ENCODE data around the gene RNF217.
"Not testable (repeated sequence)": the region's sequence is repeated elsewhere in the genome, so short reads cannot be mapped to it uniquely, and the experiment has no call there.

RNF217 gene

GRCh38 chr6:124961777-124962638, at the start of gene RNF217:
TSS of gene RNF217 (plus strand) at chr6:124962437. CDS start at chr6:124962545, 108 bp downstream.
- DNase-seq: no peak

GRCh38 chr6:124913056-124913455, 49.2 kb upstream of the RNF217 start:
- no peak for DNase-seq

DNA sequence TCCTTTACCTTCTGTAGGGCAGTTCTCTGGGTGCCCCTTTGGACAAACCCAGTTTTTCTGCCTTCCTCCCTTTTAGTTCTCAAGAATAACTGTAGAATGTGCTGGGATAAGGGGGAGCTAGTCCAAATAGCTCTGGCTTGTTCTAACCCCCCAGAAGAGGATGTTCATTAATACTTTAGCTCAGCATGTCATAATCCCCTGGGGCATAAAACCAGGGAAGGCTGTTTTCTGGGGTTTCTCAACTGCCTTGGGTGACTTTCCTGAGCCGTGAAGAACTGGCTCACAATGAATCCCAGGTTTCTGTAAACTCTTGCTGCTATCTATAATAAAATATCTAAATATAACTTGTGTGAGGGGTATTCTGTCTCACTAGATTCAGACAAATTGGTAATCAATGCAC, 44.5 kb upstream of the RNF217 start:
- no peak for DNase-seq

GRCh38 chr6:124919703-124920102, 42.5 kb upstream of the RNF217 start:
- DNase-seq: not testable (repeated sequence)

GRCh38 chr6:124924333-124924759, 37.9 kb upstream of the RNF217 start:
- DNase-seq: no peak

GRCh38 chr6:124926435-124926834, 35.8 kb upstream of the RNF217 start:
- no peak for DNase-seq

- DNase-seq: no peak
Observed at GRCh38 chr6:124927806-124928205, 34.4 kb upstream of the RNF217 start.

GRCh38 chr6:124928851-124929250, 33.4 kb upstream of the RNF217 start:
- DNase-seq: no peak

DNA sequence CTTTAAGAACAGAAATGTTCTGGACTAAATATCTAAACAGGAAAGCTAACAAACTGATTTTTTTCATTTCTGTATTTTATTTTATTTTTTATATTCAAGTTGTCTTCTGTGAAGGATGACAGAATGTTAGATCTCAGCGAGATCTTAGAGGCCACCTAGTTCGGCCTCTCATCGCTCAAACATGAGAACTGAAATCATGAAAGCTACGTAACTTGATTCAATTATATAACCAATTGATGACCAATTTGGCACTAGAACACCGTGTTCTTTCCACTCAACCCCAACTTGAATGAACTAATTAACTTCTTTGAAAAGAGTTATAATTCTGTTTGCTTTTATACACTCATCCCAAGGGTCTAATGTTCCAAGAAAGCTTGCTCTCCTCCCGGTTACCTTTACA, 24.6 kb upstream of the RNF217 start:
- DNase-seq: no peak

GRCh38 chr6:124941259-124941658, 21.0 kb upstream of the RNF217 start:
- DNase-seq: no peak

GRCh38 chr6:124943658-124944057, 18.6 kb upstream of the RNF217 start:
- no peak for DNase-seq

DNA sequence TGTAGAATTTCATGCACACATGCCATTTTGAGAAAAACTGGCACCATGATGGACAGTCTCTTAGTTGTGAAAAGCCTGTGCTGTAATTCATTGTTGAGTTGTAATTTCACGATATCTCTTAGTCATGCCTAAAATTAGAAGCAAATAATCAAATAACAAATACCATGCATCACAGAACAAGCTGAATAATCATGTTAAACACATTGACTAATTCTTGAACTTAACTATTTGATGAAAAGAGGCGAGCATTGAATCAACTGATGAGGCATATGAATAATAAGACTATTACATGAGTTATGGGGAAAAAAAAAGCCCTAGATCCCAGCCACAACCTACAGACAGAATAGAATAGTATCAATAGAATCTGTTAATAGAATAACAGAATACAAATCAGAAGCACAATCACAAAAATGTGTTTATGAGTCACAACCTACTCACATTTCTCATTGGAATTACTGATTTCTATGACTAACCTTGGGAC, 14.2 kb upstream of the RNF217 start:
- DNase-seq: no peak

DNA sequence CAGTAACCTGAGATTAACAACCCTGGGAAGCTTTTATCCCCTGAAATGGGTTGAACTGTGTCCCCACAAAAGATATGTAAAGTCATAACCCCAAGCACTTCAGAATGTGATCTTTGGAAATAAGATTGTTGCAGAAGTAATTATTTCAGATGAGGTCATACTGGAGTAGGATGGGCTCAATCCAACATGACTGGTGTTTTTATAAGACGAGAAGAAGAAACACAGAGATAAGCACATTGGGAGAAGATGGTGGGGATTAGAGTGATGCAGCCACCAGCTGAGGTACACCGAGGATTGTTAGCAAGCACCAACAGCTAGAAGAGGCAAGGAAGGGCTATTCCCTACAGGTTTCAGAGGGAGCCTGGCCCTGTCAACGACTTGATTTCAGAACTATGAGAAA, 12.5 kb upstream of the RNF217 start:
- no peak for DNase-seq

GRCh38 chr6:124953808-124954207, 8.4 kb upstream of the RNF217 start:
- DNase-seq: no peak

GRCh38 chr6:124955108-124955856, 7.0 kb upstream of the RNF217 start:
- DNase-seq: no peak

DNA sequence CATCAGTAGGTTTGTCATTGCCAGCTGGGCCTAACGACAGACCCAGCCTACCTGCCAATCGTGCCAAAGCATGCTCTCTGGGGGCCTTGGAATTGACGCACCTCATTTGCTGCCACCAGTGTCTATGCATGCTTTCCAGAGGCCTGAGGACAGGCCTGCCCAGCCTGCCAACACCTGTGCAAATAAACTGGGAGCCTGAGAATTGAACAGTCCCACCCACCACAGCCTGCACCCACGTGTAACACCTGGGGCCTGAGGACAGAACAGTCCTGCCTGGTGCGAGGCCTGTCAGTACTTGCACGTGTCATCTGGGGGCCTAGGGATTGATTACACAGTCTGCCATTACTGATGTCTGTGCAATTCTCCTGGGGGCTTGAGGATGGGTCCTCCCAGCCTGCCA, 6.2 kb upstream of the RNF217 start:
- DNase-seq: no peak

DNA sequence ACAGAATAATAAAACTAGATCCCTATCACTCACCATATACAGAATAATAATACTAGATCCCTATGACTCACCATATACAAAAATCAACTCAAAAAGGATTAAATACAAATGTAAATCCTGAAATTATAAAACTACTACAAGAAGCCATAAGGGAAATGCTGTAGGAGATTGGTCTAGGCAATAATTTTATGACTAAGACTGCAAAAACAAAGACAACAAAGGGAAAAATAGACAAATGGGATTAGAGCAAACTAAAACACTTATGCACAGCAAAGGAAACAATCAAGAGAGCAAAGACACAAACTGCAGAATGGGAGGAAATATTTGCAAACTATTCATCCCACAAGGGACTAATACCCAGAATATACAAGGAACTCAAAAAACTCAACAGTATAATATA, 4.1 kb upstream of the RNF217 start:
- DNase-seq: no peak

- DNase-seq: no peak
Observed at GRCh38 chr6:124958759-124959354, 3.4 kb upstream of the RNF217 start.

DNA sequence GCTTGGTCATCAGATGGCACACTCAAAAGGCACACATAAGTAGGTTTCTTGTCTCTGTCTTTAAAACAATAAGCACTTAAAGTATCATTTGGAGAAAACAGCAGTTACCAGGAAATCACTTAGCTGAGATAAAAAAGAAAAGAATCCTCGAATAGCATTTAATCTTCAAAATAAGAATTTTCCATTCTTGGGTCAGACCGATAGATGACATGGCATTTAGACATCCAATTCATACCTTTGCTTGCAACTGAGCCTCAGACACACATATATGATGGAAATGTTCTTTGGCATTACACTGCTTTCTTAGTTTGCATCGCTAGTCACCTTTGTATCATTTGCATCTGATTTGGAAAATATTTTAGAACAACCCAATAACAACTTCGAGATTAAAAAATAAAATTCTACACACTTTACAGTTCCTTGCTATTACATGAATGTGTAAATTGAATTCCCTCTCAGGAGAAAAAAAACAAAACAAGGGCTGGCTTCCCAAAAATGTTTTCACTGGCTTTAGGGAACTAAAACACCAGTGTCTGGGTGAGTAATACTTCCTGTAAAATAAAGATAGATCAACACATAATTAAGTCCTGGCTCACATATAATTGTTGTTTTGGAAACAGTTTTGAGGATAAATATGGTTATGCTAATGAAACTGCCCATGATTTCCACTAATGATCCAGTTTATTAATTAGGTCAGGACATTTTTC, 1.3 kb upstream of the RNF217 start:
- DNase-seq: no peak

- DNase-seq: no peak
Observed at GRCh38 chr6:124961464-124961776, 817 bp upstream of the RNF217 start.

- DNase-seq: no peak
Observed at GRCh38 chr6:124962639-124963415, 590 bp downstream of the RNF217 start.

GRCh38 chr6:124963416-124963785, 1.2 kb downstream of the RNF217 start:
- DNase-seq: no peak

Measured in activated gamma-delta T cell treated with Interleukin-2 at 50 U/mL for 16 hours (primary cell).